Measurements from ENCODE around the gene OXT. TPM values are rescaled to one million over a fixed set of nuclear protein-coding genes. Genes with fewer than 3 reads are reported as not detected.

The OXT gene
- total RNA-seq, 2 donors from 2014 or later = not detected

GRCh38 chr20:3032624-3033023, 38.8 kb upstream of the OXT start:
- no peak overlapping the region for H3K9ac ChIP-seq (ENCODE audit: low read depth in 2 of 2, low read length in 2 of 2)
- no peaks in the 10 kb centered on the region for H3K9me3 ChIP-seq
- no peaks in the 10 kb centered on the region for H3K27me3 ChIP-seq
- H3K27ac ChIP-seq = no peak overlapping the region
- no peak overlapping the region for H3K4me3 ChIP-seq
- no peaks in the 10 kb centered on the region for H3K4me1 ChIP-seq
- TF ChIP-seq CTCF (IDR thresholded peaks at IDR 0.05) = no peak
- peaks cover 18% of the 10 kb centered on the region for H3K36me3 ChIP-seq
- no peak for DNase-seq
- intact Hi-C loops (cut with DNase I) = loop anchor here (10.0 kb wide), 1 partner anchor 1568 kb away; the partner anchor contains the start of gene NSFL1C

- Histone ChIP-seq H3K36me3 (peaks cover 17% of the 10 kb centered on the region), H3K9ac (ENCODE audit: low read depth in 2 of 2, low read length in 2 of 2) (no peak overlapping the region), H3K27me3 (no peaks in the 10 kb centered on the region), H3K27ac (no peak overlapping the region), H3K4me3 (no peak overlapping the region), H3K9me3 (no peaks in the 10 kb centered on the region), H3K4me1 (no peaks in the 10 kb centered on the region)
- DNase-seq = no peak
- no peak for TF ChIP-seq CTCF (IDR thresholded peaks at IDR 0.05)
- intact Hi-C loops (cut with DNase I) = loop anchor here (10.0 kb wide), 1 partner anchor 1573 kb away; the partner anchor contains the start of gene NSFL1C
Measured at GRCh38 chr20:3037654-3038053, 33.8 kb upstream of the OXT start.

GRCh38 chr20:3038454-3038853, 33.0 kb upstream of the OXT start:
- Histone ChIP-seq H3K27ac (no peak overlapping the region), H3K9me3 (no peaks in the 10 kb centered on the region), H3K36me3 (peaks cover 17% of the 10 kb centered on the region), H3K4me3 (no peak overlapping the region), H3K27me3 (no peaks in the 10 kb centered on the region), H3K4me1 (no peaks in the 10 kb centered on the region), H3K9ac (ENCODE audit: low read depth in 2 of 2, low read length in 2 of 2) (no peak overlapping the region)
- DNase-seq = no peak
- TF ChIP-seq CTCF (IDR thresholded peaks at IDR 0.05) = no peak
- intact Hi-C loops (cut with DNase I) = loop anchor here (10.0 kb wide), 1 partner anchor 1574 kb away; the partner anchor contains the start of gene NSFL1C

GRCh38 chr20:3039426-3039825, 32.0 kb upstream of the OXT start:
- no peaks in the 10 kb centered on the region for H3K4me1 ChIP-seq
- TF ChIP-seq CTCF (IDR thresholded peaks at IDR 0.05) = no peak
- H3K9me3 ChIP-seq = no peaks in the 10 kb centered on the region
- no peak overlapping the region for H3K4me3 ChIP-seq
- DNase-seq = no peak
- no peak overlapping the region for H3K9ac ChIP-seq (ENCODE audit: low read depth in 2 of 2, low read length in 2 of 2)
- no peaks in the 10 kb centered on the region for H3K27me3 ChIP-seq
- peaks cover 17% of the 10 kb centered on the region for H3K36me3 ChIP-seq
- H3K27ac ChIP-seq = no peak overlapping the region
- intact Hi-C loops (cut with DNase I) = loop anchor here (10.0 kb wide), 1 partner anchor 1575 kb away; the partner anchor contains the start of gene NSFL1C

GRCh38 chr20:3040086-3040485, 31.3 kb upstream of the OXT start:
- TF ChIP-seq CTCF (IDR thresholded peaks at IDR 0.05) = no peak
- no peaks in the 10 kb centered on the region for H3K27me3 ChIP-seq
- H3K4me3 ChIP-seq = no peak overlapping the region
- no peaks in the 10 kb centered on the region for H3K4me1 ChIP-seq
- peaks cover 15% of the 10 kb centered on the region for H3K36me3 ChIP-seq
- H3K27ac ChIP-seq = no peak overlapping the region
- no peak for DNase-seq
- no peak overlapping the region for H3K9ac ChIP-seq (ENCODE audit: low read depth in 2 of 2, low read length in 2 of 2)
- H3K9me3 ChIP-seq = no peaks in the 10 kb centered on the region
- intact Hi-C loops (cut with DNase I) = no loop called here
